GM12878 (cell line): ENCODE results near the gene TOMM20.
A peak's percentile ranks its signal among the peaks of the same experiment; 100 is the strongest.

Experiments used
- ASH2L ChIP-seq: fragments of 300-600, 200-600 bp; sonication (generic); IDR thresholded peaks from 2 replicates; pipeline ENCODE4 v1.6.1; 2017; ENCODE audit warnings: low read depth, mild to moderate bottlenecking, borderline replicate concordance
- BHLHE40 ChIP-seq, 2 experiments: fragments of 450-650 bp in 1 of 2; IDR thresholded peaks; 2 replicates each; pipeline ENCODE4 v1.6.1; 2011 to 2017; ENCODE audit warnings: low read depth in 2 of 2, borderline replicate concordance in 1 of 2, improper control_type of control experiment in 1 of 2, low read length in 1 of 2, mild to moderate bottlenecking in 1 of 2
- CHD2 ChIP-seq: IDR thresholded peaks from 2 replicates; pipeline ENCODE4 v1.6.1; 2011; ENCODE audit warnings: low read depth, low read length, improper control_type of control experiment, borderline replicate concordance
- JUNB ChIP-seq: IDR thresholded peaks from 2 replicates; pipeline ENCODE4 v1.6.1; 2016; ENCODE audit warnings: antibody characterized with exemption, mild to moderate bottlenecking
- NBN ChIP-seq: fragments of 450-650 bp; IDR thresholded peaks from 2 replicates; pipeline ENCODE4 v1.6.1; 2016
- NFYB ChIP-seq: IDR thresholded peaks from 2 replicates; pipeline ENCODE4 v1.6.1; 2011; ENCODE audit warnings: low read depth, mild to moderate bottlenecking, low read length, improper control_type of control experiment, moderate library complexity; ENCODE audit not compliant: insufficient read depth
- POLR2A ChIP-seq: IDR thresholded peaks from 2 replicates; pipeline ENCODE4 v1.6.1; 2011; ENCODE audit warnings: low read depth, mild to moderate bottlenecking, low read length
- YY1 ChIP-seq: IDR thresholded peaks from 2 replicates; pipeline ENCODE4 v1.6.1; 2011; ENCODE audit warnings: low read depth, mild to moderate bottlenecking, low read length
- ZNF384 ChIP-seq: IDR thresholded peaks from 2 replicates; pipeline ENCODE4 v1.6.1; 2012; ENCODE audit warnings: low read depth, mild to moderate bottlenecking, low read length, improper control_type of control experiment, borderline replicate concordance

DNA sequence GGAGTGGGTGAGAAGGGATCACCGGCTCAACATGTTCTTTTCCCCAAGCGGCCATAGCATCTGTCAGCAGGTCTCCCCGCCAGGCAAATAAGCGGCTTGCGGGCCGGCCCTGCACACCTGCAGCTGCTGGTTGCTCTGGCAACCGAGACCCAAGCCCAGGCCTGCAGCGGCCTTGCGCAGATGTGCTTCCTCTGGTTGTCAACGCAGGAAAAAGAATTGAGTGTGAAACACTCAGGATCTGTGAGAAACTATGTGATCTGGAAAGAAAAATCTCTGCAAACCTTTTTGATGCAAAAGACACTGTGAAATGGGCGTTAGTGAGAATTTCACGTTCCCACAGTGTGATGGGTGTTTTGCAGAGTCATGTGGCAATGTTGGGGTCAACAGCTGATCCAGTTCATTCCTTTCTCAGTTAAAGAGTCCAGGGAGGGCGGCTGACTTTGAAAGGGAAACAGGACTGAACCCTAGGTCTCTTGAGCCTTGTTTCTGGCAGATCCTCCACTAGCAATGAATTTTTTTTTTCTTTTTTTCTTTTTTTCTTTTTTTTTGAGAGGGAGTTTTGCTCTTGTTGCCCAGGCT is 28.4 kb downstream of the TOMM20 start:
- TF ChIP-seq POLR2A (no peak), ASH2L (no peak), BHLHE40 (IDR thresholded peaks at IDR 0.05; ENCODE audit: borderline replicate concordance in 1 of 2, low read depth in 2 of 2, low read length in 1 of 2) (peak; percentile 83 to 90), NFYB (no peak), YY1 (peak; percentile 66; the same call in 1 of the 2 replicates), CHD2 (no peak), NBN (no peak), JUNB (no peak), ZNF384 (no peak)
